ENCODE results near the gene HEG1.
"Not testable (repeated sequence)": the region's sequence is repeated elsewhere in the genome, so short reads cannot be mapped to it uniquely, and the experiment has no call there.

The HEG1 gene

DNA sequence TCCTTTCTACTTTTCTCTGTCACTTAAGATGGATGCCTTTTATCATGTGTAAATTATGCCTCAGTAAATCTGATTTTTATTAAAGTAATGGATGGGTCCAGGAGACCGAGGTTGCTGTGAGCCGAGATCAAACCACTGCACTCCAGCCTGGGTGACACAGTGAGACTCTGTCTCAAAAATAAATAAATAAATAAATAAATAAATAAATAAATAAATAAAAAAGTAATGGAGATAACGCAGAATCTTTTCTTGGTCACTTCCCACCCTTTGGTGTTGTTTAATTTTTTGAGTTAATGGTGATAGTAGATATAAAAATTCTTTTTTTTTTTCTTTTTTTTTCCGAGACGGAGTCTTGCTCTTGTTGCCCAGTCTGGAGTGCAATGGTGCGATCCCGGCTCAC, 77.2 kb downstream of the HEG1 start:
- DNase-seq: no peak

- DNase-seq: no peak
Observed at GRCh38 chr3:124976383-124976782, 79.4 kb downstream of the HEG1 start.

DNA sequence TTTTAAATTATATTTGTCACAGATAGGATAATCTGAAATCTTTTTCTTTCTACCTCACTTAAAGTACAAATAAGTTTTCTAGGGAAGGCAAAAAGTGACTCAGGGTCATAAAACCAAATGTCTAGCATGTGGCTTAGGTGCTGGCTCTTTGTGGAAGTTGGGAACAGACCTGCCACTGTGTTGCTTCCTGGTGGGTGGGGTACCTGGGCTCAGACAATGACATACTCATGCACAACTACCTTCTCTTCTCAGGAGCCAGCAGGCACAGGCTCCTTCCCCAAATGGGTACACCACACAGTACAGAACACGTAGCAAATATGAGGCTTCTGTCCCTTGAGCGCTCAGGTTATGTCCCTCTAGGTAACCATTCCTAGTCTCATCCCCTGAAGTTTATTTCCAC, 81.1 kb downstream of the HEG1 start:
- peak; percentile 21 for DNase-seq

DNA sequence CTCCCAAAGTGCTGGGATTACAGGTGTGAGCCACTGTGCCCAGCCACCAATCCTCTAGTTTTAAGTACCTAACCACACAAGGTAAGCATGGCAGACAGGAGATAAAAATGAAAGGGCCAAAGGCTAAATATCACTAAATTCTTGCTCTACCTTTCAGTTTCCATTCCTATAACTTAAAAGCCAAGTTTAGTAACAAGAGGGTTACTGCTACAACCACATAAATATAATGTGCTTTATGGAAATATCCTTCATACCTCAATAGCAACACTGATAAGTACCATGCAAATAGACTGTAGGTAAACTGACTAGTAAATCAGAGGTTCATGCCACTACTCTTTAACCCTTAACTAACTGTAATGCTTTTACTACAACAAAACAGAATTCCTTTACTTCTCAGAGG, 82.5 kb downstream of the HEG1 start:
- no peak for DNase-seq

GRCh38 chr3:124972457-124972856, 83.3 kb downstream of the HEG1 start:
- DNase-seq: no peak

- no peak for DNase-seq
Observed at GRCh38 chr3:124969963-124970722, 85.7 kb downstream of the HEG1 start.

GRCh38 chr3:124969190-124969589, 86.6 kb downstream of the HEG1 start:
- no peak for DNase-seq

GRCh38 chr3:124967964-124968363, 87.8 kb downstream of the HEG1 start:
- DNase-seq: no peak

GRCh38 chr3:124966521-124967445, 89.0 kb downstream of the HEG1 start:
- no peak for DNase-seq

DNA sequence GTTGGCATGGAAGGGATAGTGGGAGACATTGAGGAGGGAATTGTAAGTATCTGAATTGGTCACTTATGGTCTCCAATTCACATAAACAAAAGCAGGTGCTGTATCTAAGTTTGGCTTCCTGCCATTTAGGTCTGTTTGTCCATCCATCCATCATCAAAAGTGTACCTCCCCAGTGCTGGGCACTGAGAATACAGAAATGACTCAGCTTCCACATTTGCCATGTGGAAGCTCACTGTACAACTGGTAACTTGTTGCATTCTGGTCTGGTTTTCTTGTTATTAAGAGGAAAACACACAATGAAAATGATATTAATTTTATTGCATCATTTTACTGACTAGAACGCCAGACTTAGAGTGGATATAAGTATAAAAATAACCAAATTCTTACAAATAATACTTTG, 90.4 kb downstream of the HEG1 start:
- no peak for DNase-seq

GRCh38 chr3:124964387-124964786, 91.4 kb downstream of the HEG1 start:
- no peak for DNase-seq

GRCh38 chr3:124963755-124964154, 92.0 kb downstream of the HEG1 start:
- DNase-seq: no peak

DNA sequence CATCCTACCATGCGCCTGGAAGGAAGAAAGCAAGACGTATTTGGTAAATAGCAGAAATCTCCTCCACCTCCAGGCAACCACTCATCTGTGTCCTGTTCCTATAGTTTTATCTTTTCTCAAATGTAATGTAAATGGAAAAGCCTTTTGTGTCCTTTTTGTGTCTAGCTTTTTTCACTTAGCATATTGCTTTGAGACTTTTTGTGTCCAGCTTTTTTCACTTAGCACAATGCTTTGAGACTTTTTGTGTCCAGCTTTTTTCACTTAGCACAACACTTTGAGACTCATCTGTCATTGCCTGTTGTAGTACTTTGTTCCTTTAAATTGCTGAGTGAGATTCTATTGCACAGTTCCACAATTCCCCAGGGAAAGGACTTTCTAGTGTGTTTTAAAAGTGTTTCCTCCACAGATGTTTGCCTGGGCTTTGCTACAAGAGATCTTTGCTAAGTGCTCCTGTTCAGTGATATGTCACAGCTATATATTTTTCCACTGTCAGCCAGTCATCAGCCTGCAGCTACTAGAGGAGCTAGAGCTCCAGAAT, 93.3 kb downstream of the HEG1 start:
- no peak for DNase-seq

GRCh38 chr3:124960698-124961097, 95.1 kb downstream of the HEG1 start:
- DNase-seq: no peak

DNA sequence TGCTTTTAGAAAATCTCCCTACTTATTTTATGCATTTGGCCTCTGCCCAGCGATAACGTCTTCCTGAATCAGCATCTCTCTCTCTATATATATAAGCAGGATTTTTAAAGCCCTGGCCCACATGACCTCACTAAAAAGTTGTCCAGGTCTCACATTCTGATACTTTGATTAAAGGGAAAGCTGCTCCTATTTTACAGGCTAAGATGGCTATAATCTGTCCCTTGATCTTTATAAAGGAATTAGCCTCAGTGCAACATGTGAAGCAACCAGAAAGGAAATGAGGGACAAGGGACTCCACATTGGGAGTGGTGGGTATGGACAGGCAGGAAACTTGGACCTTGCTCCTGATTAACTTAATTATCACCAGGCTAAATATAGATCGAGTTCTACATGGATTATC, 95.7 kb downstream of the HEG1 start:
- no peak for DNase-seq

DNA sequence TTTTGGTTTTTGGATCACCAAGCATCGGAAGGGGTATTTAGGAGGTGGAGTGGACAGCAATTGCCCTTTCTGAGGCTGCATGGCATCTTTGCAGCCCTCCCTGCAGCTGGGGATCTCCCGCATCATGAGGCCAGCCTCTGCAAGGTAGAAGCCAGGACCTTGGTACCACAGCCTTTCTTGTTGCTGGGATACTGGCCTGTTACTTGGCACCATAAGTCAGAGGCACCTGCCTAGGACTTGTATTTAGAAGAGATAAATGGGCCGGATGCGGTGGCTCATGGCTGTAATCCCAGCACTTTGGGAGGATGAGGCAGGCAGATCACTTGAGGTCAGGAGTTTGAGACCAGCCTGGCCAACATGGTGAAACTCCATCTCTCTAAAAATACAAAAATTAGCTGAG, 97.8 kb downstream of the HEG1 start:
- not testable (repeated sequence) for DNase-seq

DNA sequence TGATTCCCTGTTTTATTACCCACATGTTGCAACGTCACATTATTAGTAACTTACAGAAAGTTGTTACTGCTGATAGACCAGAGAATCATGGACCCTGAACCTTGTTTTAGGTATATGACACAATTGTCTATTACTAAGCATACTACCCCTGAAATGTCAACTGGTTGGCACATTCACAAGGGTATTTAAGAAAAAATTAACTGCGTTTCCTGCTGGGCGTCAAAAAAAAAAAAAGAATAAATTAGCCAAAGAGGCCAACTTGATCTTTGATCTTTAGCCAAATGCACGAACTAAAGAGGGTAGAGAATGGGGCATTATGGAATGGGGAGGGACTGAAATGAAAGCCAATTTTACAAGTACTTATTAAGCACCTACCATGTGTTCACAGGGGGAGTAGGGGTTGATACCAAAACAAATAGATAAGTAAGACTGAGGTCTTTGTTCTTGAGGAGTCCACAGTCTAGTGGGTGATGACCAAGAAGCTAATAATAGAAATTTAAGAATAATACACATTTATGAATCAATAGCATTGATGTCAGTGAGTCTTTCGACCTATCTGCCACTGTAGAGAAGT, 103.4 kb downstream of the HEG1 start:
- no peak for DNase-seq

- DNase-seq: no peak
Observed at GRCh38 chr3:124951511-124952281, 104.1 kb downstream of the HEG1 start.

DNA sequence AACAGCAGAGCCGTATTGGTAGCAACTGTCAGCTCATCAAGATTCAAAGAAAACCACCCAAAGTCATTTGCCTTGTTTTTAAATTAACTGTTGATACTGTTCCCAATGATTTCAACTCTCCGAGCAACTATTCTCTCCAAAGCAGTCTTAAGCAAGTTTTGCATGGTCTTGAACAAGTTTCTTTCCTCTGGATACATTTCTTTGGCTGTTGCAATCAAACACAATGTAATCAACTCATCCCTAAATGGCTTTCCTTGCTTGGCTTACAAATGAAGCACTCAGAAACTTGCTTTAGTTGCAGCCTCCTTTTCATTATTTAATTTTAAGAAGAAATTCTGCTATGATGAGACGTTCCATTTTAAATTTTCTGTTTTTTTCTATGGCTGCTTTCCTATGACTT, 105.8 kb downstream of the HEG1 start:
- no peak for DNase-seq

- no peak for DNase-seq
Observed at GRCh38 chr3:124942613-124943012, 113.2 kb downstream of the HEG1 start.

- no peak for DNase-seq
Observed at GRCh38 chr3:124941771-124942170, 114.0 kb downstream of the HEG1 start.

DNA sequence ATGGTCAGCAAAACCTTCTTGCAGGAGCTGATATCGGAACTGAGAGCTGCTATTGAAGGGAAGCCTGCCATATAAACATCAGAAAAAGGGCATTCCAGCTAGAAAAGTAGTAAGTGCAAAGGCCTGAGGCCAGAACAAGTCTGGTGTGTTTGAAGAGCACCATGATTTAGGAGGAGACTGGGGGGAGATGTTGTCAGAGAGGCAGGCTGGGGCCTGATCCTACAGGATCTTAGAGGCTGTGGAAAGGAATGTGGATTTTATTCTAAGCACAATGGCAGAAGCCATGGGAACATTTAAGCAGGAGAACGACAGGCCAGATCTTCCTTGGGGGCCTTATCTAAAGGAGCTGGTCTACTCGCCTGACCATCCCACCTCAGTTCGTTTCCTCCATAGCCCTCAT, 116.1 kb downstream of the HEG1 start:
- DNase-seq: no peak

- DNase-seq: no peak
Observed at GRCh38 chr3:124938896-124939295, 116.9 kb downstream of the HEG1 start.

All from NK-92 treated with Interleukin-12 subunit alpha and Interleukin-12 subunit beta, amount 100 ng/mL, for 24 hours (cell line).